Right atrium auricular region (tissue), 2 donors: ENCODE data around the gene CCR5AS.

Experiments
- DNase-seq: peaks from one replicate; pipeline ENCODE4 v3.0.0-alpha.2; 2019; ENCODE audit warnings: low spot score
- H3K27ac ChIP-seq, 2 donors: fragments of 200-600 bp; sonication (generic); 1 replicate in 1 of 2; 2 replicates in 1 of 2; pipeline ENCODE4 v1.5.1; 2016 to 2019
- H3K27me3 ChIP-seq, 2 donors: fragments of 200-600 bp; sonication (generic); one replicate each; pipeline versions ENCODE4 v1.5.1 to v1.6.0; 2017 to 2019
- H3K36me3 ChIP-seq: fragments of 200-600 bp; sonication (generic); one replicate; pipeline ENCODE4 v1.5.1; 2016
- H3K4me1 ChIP-seq, 2 donors: fragments of 200-600 bp; sonication (generic); one replicate each; pipeline versions ENCODE4 v1.5.1 to v1.6.0; 2017 to 2019
- H3K4me3 ChIP-seq, 2 donors: fragments of 200-600 bp; sonication (generic); 1 replicate in 1 of 2; 2 replicates in 1 of 2; pipeline ENCODE4 v1.5.1; 2017 to 2019; ENCODE audit warnings: mild to moderate bottlenecking in 1 of 2, moderate library complexity in 1 of 2
- H3K9me3 ChIP-seq, 2 donors: fragments of 200-600 bp; sonication (generic); one replicate each; pipeline ENCODE4 v1.5.1; 2019
- TF ChIP-seq, protein P1 (sequence below), 2 donors: fragments of 200-600 bp; sonication (generic); IDR thresholded peaks; one replicate each; pipeline ENCODE4 v1.5.1; 2019; ENCODE audit warnings: antibody characterized with exemption in 2 of 2

The CCR5AS gene

DNA sequence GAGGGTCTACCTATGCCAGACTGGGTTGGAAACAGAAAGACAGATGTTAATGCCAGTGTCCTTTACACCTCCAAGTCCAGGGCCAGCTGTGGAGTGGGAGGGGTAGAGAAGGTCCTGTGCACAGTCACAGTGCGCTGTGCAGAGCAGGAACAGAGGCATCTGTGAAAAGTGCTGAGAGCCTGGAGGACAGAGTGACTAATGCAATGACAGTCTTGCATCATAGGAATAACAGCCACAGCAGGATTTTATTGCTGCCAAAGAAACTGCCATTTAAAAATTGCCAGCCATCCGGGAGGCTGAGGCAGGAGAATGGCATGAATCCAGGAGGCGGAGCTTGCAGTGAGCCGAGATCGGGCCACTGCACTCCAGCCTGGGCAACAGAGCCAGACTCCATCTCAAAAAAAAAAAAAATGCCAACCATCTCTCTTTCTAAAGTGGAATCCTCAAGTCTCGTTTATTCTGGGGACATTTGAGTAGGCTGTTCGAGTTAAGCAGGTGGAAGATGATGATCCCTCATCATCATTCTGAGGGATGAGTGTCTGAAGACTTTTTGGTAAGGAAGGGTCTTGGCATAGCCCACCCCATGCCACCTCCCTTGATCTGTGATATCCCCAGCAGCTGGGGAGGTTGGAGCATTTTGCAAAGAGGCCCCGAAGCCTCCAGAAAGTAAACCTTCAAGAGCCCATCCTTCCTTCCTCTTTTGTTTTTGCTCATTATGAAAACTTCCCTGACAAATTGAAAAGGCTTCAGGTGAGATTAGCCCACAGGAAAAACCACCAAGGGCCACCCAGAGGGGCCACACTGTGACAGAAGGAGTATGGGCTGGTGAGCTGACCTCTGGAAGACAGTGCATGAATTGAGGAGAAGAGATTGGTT is 45.2 kb downstream of the CCR5AS start:
- Histone ChIP-seq H3K27ac (no peak overlapping the region), H3K4me3 (no peak overlapping the region), H3K27me3 (no peaks in the 10 kb centered on the region), H3K9me3 (no peaks in the 10 kb centered on the region), H3K4me1 (peaks cover 0 to 3% of the 10 kb centered on the region in 2 donors), H3K36me3 (no peaks in the 10 kb centered on the region)
- TF ChIP-seq, protein P1, sequence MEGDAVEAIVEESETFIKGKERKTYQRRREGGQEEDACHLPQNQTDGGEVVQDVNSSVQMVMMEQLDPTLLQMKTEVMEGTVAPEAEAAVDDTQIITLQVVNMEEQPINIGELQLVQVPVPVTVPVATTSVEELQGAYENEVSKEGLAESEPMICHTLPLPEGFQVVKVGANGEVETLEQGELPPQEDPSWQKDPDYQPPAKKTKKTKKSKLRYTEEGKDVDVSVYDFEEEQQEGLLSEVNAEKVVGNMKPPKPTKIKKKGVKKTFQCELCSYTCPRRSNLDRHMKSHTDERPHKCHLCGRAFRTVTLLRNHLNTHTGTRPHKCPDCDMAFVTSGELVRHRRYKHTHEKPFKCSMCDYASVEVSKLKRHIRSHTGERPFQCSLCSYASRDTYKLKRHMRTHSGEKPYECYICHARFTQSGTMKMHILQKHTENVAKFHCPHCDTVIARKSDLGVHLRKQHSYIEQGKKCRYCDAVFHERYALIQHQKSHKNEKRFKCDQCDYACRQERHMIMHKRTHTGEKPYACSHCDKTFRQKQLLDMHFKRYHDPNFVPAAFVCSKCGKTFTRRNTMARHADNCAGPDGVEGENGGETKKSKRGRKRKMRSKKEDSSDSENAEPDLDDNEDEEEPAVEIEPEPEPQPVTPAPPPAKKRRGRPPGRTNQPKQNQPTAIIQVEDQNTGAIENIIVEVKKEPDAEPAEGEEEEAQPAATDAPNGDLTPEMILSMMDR (IDR thresholded peaks at IDR 0.05), result no peak
- no peak for DNase-seq

DNA sequence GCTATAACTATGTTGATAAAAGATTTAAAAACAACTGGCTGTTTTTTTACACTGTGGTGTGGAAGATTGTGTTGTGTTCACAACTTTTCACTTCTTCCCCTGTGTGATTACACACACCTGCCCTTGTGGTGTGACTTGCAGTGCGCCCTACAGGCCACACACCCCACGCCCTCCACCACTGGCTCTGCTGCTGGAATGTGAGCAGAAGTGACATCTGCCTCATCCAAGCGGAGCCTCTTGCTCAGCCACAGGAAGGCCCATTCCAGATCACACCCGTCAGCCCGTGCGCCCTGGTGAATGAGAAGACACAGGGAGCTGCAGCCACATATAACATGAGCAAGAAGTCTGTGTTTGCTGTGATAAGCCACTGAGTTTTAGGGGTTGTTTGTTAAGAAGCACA is 46.0 kb downstream of the CCR5AS start:
- Histone ChIP-seq H3K4me3 (no peak overlapping the region), H3K27ac (no peak overlapping the region), H3K36me3 (no peaks in the 10 kb centered on the region), H3K9me3 (no peaks in the 10 kb centered on the region), H3K4me1 (peaks cover 0 to 3% of the 10 kb centered on the region in 2 donors), H3K27me3 (no peaks in the 10 kb centered on the region)
- TF ChIP-seq, protein P1 (IDR thresholded peaks at IDR 0.05), result no peak
- no peak for DNase-seq

DNA sequence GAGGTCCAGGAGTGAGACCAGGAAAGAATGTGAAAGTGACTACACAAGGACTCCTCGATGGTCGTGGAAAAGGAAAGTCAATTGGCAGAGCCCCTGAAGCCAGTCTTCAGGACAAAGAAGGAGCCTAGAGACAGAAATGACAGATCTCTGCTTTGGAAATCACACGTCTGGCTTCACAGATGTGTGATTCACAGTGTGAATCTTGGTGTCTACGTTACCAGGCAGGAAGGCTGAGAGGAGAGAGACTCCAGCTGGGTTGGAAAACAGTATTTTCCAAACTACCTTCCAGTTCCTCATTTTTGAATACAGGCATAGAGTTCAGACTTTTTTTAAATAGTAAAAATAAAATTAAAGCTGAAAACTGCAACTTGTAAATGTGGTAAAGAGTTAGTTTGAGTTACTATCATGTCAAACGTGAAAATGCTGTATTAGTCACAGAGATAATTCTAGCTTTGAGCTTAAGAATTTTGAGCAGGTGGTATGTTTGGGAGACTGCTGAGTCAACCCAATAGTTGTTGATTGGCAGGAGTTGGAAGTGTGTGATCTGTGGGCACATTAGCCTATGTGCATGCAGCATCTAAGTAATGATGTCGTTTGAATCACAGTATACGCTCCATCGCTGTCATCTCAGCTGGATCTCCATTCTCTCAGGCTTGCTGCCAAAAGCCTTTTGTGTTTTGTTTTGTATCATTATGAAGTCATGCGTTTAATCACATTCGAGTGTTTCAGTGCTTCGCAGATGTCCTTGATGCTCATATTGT is 47.0 kb downstream of the CCR5AS start:
- DNase-seq, result no peak
- TF ChIP-seq, protein P1 (IDR thresholded peaks at IDR 0.05), result no peak
- no peaks in the 10 kb centered on the region for H3K9me3 ChIP-seq
- H3K4me1 ChIP-seq, result peaks cover 0 to 3% of the 10 kb centered on the region in 2 donors
- H3K36me3 ChIP-seq, result no peaks in the 10 kb centered on the region
- H3K4me3 ChIP-seq, result no peak overlapping the region
- no peaks in the 10 kb centered on the region for H3K27me3 ChIP-seq
- H3K27ac ChIP-seq, result no peak overlapping the region

DNA sequence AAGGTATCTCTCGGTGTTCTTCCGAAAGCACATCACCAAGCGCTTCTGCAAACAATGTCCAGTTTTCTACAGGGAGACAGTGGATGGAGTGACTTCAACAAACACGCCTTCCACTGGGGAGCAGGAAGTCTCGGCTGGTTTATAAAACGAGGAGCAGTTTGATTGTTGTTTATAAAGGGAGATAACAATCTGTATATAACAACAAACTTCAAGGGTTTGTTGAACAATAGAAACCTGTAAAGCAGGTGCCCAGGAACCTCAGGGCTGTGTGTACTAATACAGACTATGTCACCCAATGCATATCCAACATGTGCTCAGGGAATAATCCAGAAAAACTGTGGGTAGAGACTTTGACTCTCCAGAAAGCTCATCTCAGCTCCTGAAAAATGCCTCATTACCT is 48.4 kb downstream of the CCR5AS start:
- Histone ChIP-seq H3K4me1 (peaks cover 0 to 3% of the 10 kb centered on the region in 2 donors), H3K4me3 (no peak overlapping the region), H3K27me3 (no peaks in the 10 kb centered on the region), H3K36me3 (no peaks in the 10 kb centered on the region), H3K9me3 (no peaks in the 10 kb centered on the region), H3K27ac (no peak overlapping the region)
- no peak for DNase-seq
- TF ChIP-seq, protein P1 (IDR thresholded peaks at IDR 0.05), result no peak

DNA sequence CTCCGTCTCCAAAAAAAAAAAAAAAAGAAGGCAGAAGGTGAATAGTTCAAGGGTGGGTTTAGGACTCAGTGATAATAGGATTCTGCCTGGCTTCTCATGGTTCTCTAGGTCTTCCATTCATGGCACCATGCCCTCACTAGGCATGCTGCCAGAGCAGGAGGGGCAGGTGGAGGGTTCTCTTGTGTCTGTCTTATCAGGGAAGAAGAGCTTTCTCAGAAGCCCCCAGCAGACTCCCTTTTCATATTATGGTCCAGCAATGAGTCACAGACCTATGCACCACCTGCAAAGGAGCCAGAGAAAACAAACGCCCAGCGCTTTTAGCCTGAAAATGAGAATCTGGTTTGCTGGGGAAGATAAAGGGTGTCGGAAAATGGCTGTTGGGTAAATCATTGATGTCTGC is 50.0 kb downstream of the CCR5AS start:
- Histone ChIP-seq H3K4me3 (no peak overlapping the region), H3K27ac (no peak overlapping the region), H3K9me3 (no peaks in the 10 kb centered on the region), H3K4me1 (peaks cover 0 to 3% of the 10 kb centered on the region in 2 donors), H3K27me3 (no peaks in the 10 kb centered on the region), H3K36me3 (no peaks in the 10 kb centered on the region)
- no peak for DNase-seq
- TF ChIP-seq, protein P1 (IDR thresholded peaks at IDR 0.05), result no peak
